Caco-2 (cell line): Measurements from ENCODE around the gene AHNAK2. TPM values are rescaled to one million over a fixed set of nuclear protein-coding genes. Genes with fewer than 3 reads are reported as not detected.

Experiments
- BruUV-seq: library from RNA; stranded (reverse); fragments of 400-500 nt; replicated peaks from 2 replicates; lab custom pipeline; 2021; lab: Mats Ljungman, UMichigan
- CTCF ChIA-PET: fragments of 300-600 bp; sonication (Branson Sonifier 250); formaldehyde crosslinking; loops from one replicate; lab custom pipeline; 2022; ENCODE audit warnings: antibody characterized with exemption; lab: Charles Lee
- POLR2A ChIA-PET: fragments of 300-600 bp; sonication (Branson Sonifier 250); formaldehyde crosslinking; loops from one replicate; lab custom pipeline; 2022; ENCODE audit warnings: antibody characterized with exemption; lab: Charles Lee
- DNase-seq, 2 experiments: peaks; one replicate each; pipeline versions ENCODE4 v3.0.0 to v3.0.0-alpha.2; 2020 to 2022
- H3K27me3 ChIP-seq: replicated peaks from 2 replicates; pipeline ENCODE4 v1.6.0; 2011; ENCODE audit warnings: low read length; ENCODE audit not compliant: control insufficient read depth, insufficient read depth
- H3K36me3 ChIP-seq: 2 replicates; pipeline ENCODE4 v1.5.1; 2011; ENCODE audit warnings: low read length; ENCODE audit not compliant: control insufficient read depth, insufficient read depth
- H3K4me1 ChIP-seq: fragments of 250-450 bp; sonication (Bioruptor Pico); 2 replicates; pipeline ENCODE4 v1.5.1; 2020; ENCODE audit warnings: mild to moderate bottlenecking
- H3K4me3 ChIP-seq: 2 replicates; pipeline ENCODE4 v1.5.1; 2011; ENCODE audit warnings: low read depth, mild to moderate bottlenecking, control low read depth, low read length
- H3K9me3 ChIP-seq: fragments of 250-450 bp; sonication (Bioruptor Pico); 2 replicates; pipeline ENCODE4 v1.5.1; 2020; ENCODE audit warnings: mild to moderate bottlenecking, moderate library complexity
- H3K27ac Mint-ChIP-seq: one replicate; pipeline ENCODE4 v1.8.0; 2022; ENCODE audit warnings: mixed read lengths; ENCODE audit not compliant: unreplicated experiment
- H3K27me3 Mint-ChIP-seq: one replicate; pipeline ENCODE4 v1.8.0; 2022; ENCODE audit warnings: mixed read lengths; ENCODE audit not compliant: insufficient read depth, unreplicated experiment
- H3K36me3 Mint-ChIP-seq: one replicate; pipeline ENCODE4 v1.8.0; 2022; ENCODE audit warnings: mild to moderate bottlenecking, mixed read lengths; ENCODE audit not compliant: insufficient read depth, unreplicated experiment
- H3K4me1 Mint-ChIP-seq: one replicate; pipeline ENCODE4 v1.8.0; 2022; ENCODE audit warnings: low read depth, mixed read lengths; ENCODE audit not compliant: unreplicated experiment
- H3K4me3 Mint-ChIP-seq: one replicate; pipeline ENCODE4 v1.8.0; 2022; ENCODE audit warnings: mild to moderate bottlenecking, moderate library complexity, mixed read lengths; ENCODE audit not compliant: unreplicated experiment
- H3K9me3 Mint-ChIP-seq: one replicate; pipeline ENCODE4 v1.8.0; 2022; ENCODE audit warnings: mixed read lengths; ENCODE audit not compliant: unreplicated experiment
- intact Hi-C: fragments of 100-400 bp; cut with micrococcal nuclease; formaldehyde crosslinking; loops from one replicate; pipeline ENCODE4 v1.10.0; 2022; ENCODE audit not compliant: unreplicated experiment
- total RNA-seq: library from RNA; stranded (reverse); gene quantifications from 2 replicates; pipeline ENCODE4 v1.2.3, GENCODE V29; 2022
- TF ChIP-seq, protein P1 (sequence below), 2 experiments: fragments of 200-600 bp in 1 of 2; IDR thresholded peaks; 1 replicate in 1 of 2; 2 replicates in 1 of 2; pipeline versions ENCODE4 v1.5.1 to v1.8.0; 2011 to 2022; ENCODE audit warnings: antibody characterized with exemption in 1 of 2, control low read depth in 1 of 2, inconsistent platforms in 1 of 2, low read depth in 1 of 2, low read length in 1 of 2, mild to moderate bottlenecking in 1 of 2, moderate library complexity in 1 of 2; ENCODE audit not compliant: insufficient read depth in 1 of 2, severe bottlenecking in 1 of 2, unreplicated experiment in 1 of 2

AHNAK2 gene
- total RNA-seq, 1 experiment from 2014 or later: 0.77 TPM

DNA sequence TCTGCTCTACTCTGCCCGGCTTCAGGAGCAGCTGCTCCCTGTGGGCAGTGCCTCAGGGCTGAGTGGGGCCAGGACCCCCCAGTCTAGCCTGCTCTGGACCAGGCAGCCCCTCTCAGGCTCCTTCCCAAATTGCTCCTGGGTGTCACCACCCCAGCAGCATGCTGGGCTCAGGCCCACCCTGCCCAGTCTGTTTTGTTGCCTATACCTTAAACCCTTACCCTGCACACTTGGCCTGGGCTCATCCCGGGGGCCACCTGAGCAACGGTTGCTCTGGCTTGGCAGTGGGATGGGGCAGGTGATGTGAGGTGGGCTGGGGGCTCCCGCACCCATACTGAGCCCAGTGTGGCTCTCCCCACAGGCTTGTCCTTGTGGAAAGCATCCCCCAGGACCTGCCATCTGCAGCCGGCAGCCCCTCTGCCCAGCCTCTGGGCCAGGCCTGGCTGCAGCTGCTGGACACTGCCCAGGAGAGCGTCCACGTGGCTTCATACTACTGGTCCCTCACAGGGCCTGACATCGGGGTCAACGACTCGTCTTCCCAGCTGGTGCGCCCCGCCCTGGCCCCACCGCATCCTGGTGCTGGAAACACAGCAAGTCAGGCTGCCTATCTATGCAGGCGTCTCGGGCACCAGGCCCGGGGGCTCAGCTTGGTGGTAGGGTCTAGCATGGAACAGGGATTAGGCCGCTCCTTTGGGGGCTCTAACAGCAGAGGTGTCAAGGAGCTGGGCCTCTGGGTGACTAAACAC, 49.6 kb downstream of the AHNAK2 start:
- POLR2A ChIA-PET: no interaction called here
- no peak for DNase-seq

DNA sequence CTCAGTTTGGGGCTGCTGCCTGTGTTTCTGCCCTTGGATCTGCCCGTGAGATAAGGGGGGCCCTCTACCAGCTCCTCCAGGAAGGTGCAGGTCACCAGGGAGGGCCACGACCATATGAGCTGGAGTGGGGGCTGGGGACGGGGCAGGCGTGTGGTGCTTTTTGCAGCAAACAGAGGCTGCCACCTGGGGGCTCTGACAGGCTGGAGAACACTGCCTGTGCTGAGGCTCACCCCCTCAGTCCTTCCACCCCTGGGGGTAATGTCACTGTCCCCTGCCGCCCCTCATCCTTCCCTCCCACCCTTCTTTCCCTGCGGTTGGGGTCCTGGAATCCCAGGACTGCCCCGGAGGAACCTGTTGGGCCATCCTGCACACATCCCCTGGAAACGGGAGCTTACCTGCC, 50.3 kb downstream of the AHNAK2 start:
- Histone ChIP-seq H3K9me3 (no peaks in the 10 kb centered on the region), H3K4me1 (0 out of 2 replicates have a peak, but pooled peaks cover 2% of the 10 kb centered on the region), H3K27me3 (no peaks in the 10 kb centered on the region), H3K36me3 (no peaks in the 10 kb centered on the region), H3K4me3 (no peak overlapping the region)
- Mint-ChIP-seq H3K36me3 (no peaks in the 10 kb centered on the region), H3K9me3 (no peaks in the 10 kb centered on the region), H3K4me1 (no peaks in the 10 kb centered on the region), H3K4me3 (no peak overlapping the region), H3K27ac (no peak overlapping the region), H3K27me3 (no peaks in the 10 kb centered on the region)
- ChIA-PET POLR2A (no interaction called here), CTCF (interaction anchor here (0.5 to 0.9 kb wide), 2 partner anchors 13 to 119 kb away, joined by 3 to 4 read pairs; no protein-coding TSS in a partner anchor)
- intact Hi-C loops: no loop called here
- DNase-seq: no peak
- TF ChIP-seq, protein P1, sequence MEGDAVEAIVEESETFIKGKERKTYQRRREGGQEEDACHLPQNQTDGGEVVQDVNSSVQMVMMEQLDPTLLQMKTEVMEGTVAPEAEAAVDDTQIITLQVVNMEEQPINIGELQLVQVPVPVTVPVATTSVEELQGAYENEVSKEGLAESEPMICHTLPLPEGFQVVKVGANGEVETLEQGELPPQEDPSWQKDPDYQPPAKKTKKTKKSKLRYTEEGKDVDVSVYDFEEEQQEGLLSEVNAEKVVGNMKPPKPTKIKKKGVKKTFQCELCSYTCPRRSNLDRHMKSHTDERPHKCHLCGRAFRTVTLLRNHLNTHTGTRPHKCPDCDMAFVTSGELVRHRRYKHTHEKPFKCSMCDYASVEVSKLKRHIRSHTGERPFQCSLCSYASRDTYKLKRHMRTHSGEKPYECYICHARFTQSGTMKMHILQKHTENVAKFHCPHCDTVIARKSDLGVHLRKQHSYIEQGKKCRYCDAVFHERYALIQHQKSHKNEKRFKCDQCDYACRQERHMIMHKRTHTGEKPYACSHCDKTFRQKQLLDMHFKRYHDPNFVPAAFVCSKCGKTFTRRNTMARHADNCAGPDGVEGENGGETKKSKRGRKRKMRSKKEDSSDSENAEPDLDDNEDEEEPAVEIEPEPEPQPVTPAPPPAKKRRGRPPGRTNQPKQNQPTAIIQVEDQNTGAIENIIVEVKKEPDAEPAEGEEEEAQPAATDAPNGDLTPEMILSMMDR (IDR thresholded peaks at IDR 0.05; ENCODE audit: insufficient read depth in 1 of 2, low read depth in 1 of 2, low read length in 1 of 2, severe bottlenecking in 1 of 2, unreplicated experiment in 1 of 2): no peak
- BruUV-seq: no TSS peak

More for the DNA sequence above, 49.6 kb downstream of the AHNAK2 start:
- TF ChIP-seq, protein P1 (IDR thresholded peaks at IDR 0.05; ENCODE audit: insufficient read depth in 1 of 2, low read depth in 1 of 2, low read length in 1 of 2, severe bottlenecking in 1 of 2, unreplicated experiment in 1 of 2): no peak
- intact Hi-C loops: no loop called here
- no peak overlapping the region for H3K27ac Mint-ChIP-seq
- H3K36me3 Mint-ChIP-seq: no peaks in the 10 kb centered on the region
- H3K27me3 Mint-ChIP-seq: no peaks in the 10 kb centered on the region
- H3K9me3 ChIP-seq: no peaks in the 10 kb centered on the region
- no peaks in the 10 kb centered on the region for H3K27me3 ChIP-seq
- CTCF ChIA-PET: interaction anchor here (0.5 to 0.9 kb wide), 2 partner anchors 13 to 120 kb away, joined by 3 to 4 read pairs; no protein-coding TSS in a partner anchor
- no peak overlapping the region for H3K4me3 Mint-ChIP-seq
- H3K4me3 ChIP-seq: no peak overlapping the region
- H3K9me3 Mint-ChIP-seq: no peaks in the 10 kb centered on the region
- no peaks in the 10 kb centered on the region for H3K36me3 ChIP-seq
- BruUV-seq: no TSS peak
- H3K4me1 Mint-ChIP-seq: no peaks in the 10 kb centered on the region
- 0 out of 2 replicates have a peak, but pooled peaks cover 3% of the 10 kb centered on the region for H3K4me1 ChIP-seq

DNA sequence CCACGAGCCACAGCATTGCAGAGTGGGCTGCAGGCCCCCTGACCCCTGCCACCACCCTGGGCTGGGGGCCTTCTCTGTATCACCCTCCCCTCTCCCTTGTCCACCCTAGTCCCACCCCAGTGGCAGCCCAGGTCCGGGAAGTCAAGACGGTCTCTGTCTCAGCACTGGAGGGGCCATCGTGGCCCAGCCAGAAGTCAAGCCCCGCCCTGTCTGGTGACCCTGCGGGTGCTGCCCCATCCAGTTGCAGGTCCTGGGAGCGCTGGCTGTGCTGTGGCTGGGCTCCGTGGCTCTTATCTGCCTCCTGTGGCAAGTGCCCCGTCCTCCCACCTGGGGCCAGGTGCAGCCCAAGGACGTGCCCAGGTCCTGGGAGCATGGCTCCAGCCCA, 50.8 kb downstream of the AHNAK2 start:
- Mint-ChIP-seq H3K4me1 (no peaks in the 10 kb centered on the region), H3K36me3 (no peaks in the 10 kb centered on the region), H3K9me3 (no peaks in the 10 kb centered on the region), H3K4me3 (no peak overlapping the region), H3K27me3 (no peaks in the 10 kb centered on the region), H3K27ac (no peak overlapping the region)
- TF ChIP-seq, protein P1 (IDR thresholded peaks at IDR 0.05; ENCODE audit: insufficient read depth in 1 of 2, low read depth in 1 of 2, low read length in 1 of 2, severe bottlenecking in 1 of 2, unreplicated experiment in 1 of 2): no peak
- DNase-seq: no peak
- POLR2A ChIA-PET: no interaction called here
- H3K4me1 ChIP-seq: no peaks in the 10 kb centered on the region
- CTCF ChIA-PET: interaction anchor here (0.7 kb wide), 1 partner anchor 79 kb away, joined by 3 read pairs; no protein-coding TSS in a partner anchor
- H3K9me3 ChIP-seq: no peaks in the 10 kb centered on the region
- H3K4me3 ChIP-seq: no peak overlapping the region
- BruUV-seq: no TSS peak
- H3K36me3 ChIP-seq: no peaks in the 10 kb centered on the region
- intact Hi-C loops: no loop called here
- H3K27me3 ChIP-seq: no peaks in the 10 kb centered on the region
